SK-N-SH (cell line): ENCODE measurements around the gene SESTD1.

Experiments used
- CTCF ChIP-seq: fragments of 200-600 bp; sonication (generic); IDR thresholded peaks from 2 replicates; pipeline ENCODE4 v1.6.1; 2017; ENCODE audit warnings: antibody characterized with exemption, mild to moderate bottlenecking, moderate library complexity
- TAF1 ChIP-seq: IDR thresholded peaks from 2 replicates; pipeline ENCODE4 v1.6.1; 2012; ENCODE audit warnings: low read depth, mild to moderate bottlenecking, low read length, moderate library complexity, borderline replicate concordance

DNA sequence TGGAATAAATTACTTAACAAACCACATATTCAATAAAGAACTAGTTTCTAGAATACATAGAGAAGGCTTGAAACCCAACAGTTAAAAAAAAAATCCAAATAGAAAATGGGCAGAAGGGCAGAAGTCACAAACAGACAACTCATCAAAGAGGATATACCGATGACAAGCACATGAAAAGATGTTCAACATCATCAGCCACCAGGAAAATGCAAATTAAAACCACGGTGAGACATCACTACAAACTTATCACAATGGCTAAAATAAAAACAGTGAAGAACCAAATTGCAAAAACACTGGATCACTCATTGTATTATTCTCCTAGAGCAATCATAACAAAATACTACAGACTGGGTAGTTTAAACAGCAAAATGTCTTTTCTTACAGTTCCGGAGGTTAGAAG is 14.5 kb downstream of the SESTD1 start:
- no peak for TF ChIP-seq CTCF
- TF ChIP-seq TAF1 = no peak
